ENCODE results near the gene GPR63. TPM values are rescaled to one million over a fixed set of nuclear protein-coding genes. Genes with fewer than 3 reads are reported as not detected.

The GPR63 gene
- total RNA-seq, 1 experiment from 2014 or later = 5.9 TPM

DNA sequence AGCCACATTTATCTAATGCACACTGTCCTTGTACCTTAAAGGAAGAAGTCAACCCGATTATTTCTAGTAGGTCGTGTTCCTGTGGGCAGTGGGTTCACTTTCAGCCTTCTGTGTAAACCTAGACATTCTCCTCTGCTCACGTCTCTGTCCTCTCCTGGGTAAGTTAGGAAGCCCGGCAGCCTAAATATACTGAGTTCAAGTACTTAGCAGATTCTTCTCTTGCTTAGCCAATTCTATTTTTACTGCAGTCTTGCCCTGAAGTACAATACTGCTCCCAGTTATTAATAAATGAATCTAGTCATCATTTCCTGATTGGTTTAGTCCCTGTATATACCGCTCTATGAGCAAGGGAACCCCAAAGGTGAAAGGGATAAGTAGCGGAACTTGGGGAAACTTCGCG, 14.6 kb upstream of the GPR63 start:
- no peak overlapping the region for H3T11ph ChIP-seq (ENCODE audit: low read length)
- no peaks in the 10 kb centered on the region for H3K23me2 ChIP-seq (ENCODE audit: insufficient read length, low read depth, low read length, poor library complexity, severe bottlenecking)
- no peak overlapping the region for H3K9ac ChIP-seq (ENCODE audit: extremely low read depth, insufficient read length, low read length)
- Mint-ChIP-seq H3K27me3 (ENCODE audit: low read depth) (0 out of 2 replicates have a peak, but pooled peaks cover under 1% of the 10 kb centered on the region), H3K4me1 (no peaks in the 10 kb centered on the region), H3K36me3 (ENCODE audit: insufficient read depth in 1 of 3, low read depth in 3 of 3) (peaks cover 0 to 7% (median 2%) of the 10 kb centered on the region in 3 experiments; a peak in 2 of 7 replicates), H3K9me3 (peaks cover 15 to 22% of the 10 kb centered on the region in 2 experiments; a peak in 3 of 5 replicates), H3K4me3 (no peak overlapping the region), H3K27ac (no peak overlapping the region)
- no peak overlapping the region for H3K4me2 ChIP-seq (ENCODE audit: insufficient read depth, insufficient read length, low read length)
- H3K27ac ChIP-seq (ENCODE audit: insufficient read length, low read depth, low read length) = no peak overlapping the region
- DNase-seq = no peak
- no peaks in the 10 kb centered on the region for H4K20me1 ChIP-seq (ENCODE audit: control insufficient read depth, insufficient read depth, insufficient read length)
- no peak overlapping the region for H2BK5ac ChIP-seq (ENCODE audit: insufficient read length, low read length)
- H3K14ac ChIP-seq (ENCODE audit: insufficient read depth, low read length) = no peak overlapping the region
- no peak overlapping the region for H4K91ac ChIP-seq (ENCODE audit: insufficient read length, low read depth, low read length)
- no peak overlapping the region for H3K23ac ChIP-seq (ENCODE audit: insufficient read length, low read depth, low read length)
- H4K8ac ChIP-seq (replicated peaks; ENCODE audit: insufficient read length, low read depth, low read length) = no peak overlapping the region
- no CpG with 5 or more reads among the region's 8 CpGs for WGBS (ENCODE audit: extremely low coverage, insufficient read length, low lambda C conversion rate)
- H2BK15ac ChIP-seq (ENCODE audit: low read depth, low read length) = no peak overlapping the region
- no peaks in the 10 kb centered on the region for H3K9me3 ChIP-seq (ENCODE audit: control insufficient read depth, low read depth, low read length)
- no peak overlapping the region for H3K4ac ChIP-seq (ENCODE audit: low read depth, low read length)
- no peak overlapping the region for H2BK12ac ChIP-seq (ENCODE audit: insufficient read length, low read depth, low read length)
- no peaks in the 10 kb centered on the region for H3K79me2 ChIP-seq (ENCODE audit: insufficient read depth, low read length)
- no peak overlapping the region for H2BK120ac ChIP-seq (ENCODE audit: low read depth, low read length, poor library complexity, severe bottlenecking)
- no peak overlapping the region for H2AFZ ChIP-seq (ENCODE audit: low read length)
- H2BK20ac ChIP-seq (ENCODE audit: low read depth, low read length, poor library complexity, severe bottlenecking) = no peak overlapping the region
- no peak overlapping the region for H3K18ac ChIP-seq (ENCODE audit: insufficient read length, low read depth, low read length)
- no peaks in the 10 kb centered on the region for H3K4me1 ChIP-seq (ENCODE audit: insufficient read depth, low read length)
- no peak overlapping the region for H2AK5ac ChIP-seq (ENCODE audit: insufficient read length, low read length)
- TF ChIP-seq, protein P1, sequence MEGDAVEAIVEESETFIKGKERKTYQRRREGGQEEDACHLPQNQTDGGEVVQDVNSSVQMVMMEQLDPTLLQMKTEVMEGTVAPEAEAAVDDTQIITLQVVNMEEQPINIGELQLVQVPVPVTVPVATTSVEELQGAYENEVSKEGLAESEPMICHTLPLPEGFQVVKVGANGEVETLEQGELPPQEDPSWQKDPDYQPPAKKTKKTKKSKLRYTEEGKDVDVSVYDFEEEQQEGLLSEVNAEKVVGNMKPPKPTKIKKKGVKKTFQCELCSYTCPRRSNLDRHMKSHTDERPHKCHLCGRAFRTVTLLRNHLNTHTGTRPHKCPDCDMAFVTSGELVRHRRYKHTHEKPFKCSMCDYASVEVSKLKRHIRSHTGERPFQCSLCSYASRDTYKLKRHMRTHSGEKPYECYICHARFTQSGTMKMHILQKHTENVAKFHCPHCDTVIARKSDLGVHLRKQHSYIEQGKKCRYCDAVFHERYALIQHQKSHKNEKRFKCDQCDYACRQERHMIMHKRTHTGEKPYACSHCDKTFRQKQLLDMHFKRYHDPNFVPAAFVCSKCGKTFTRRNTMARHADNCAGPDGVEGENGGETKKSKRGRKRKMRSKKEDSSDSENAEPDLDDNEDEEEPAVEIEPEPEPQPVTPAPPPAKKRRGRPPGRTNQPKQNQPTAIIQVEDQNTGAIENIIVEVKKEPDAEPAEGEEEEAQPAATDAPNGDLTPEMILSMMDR (conservative IDR thresholded peaks at IDR 0.05) = no peak
- H4K5ac ChIP-seq (ENCODE audit: insufficient read length, low read depth, low read length) = no peak overlapping the region
- H3K79me1 ChIP-seq (ENCODE audit: insufficient read depth, low read depth, low read length, poor library complexity, severe bottlenecking) = no peaks in the 10 kb centered on the region
- H3K27me3 ChIP-seq (ENCODE audit: insufficient read depth, low read length) = no peaks in the 10 kb centered on the region
- no peak overlapping the region for H3K56ac ChIP-seq (ENCODE audit: insufficient read length, low read depth, low read length)
